GM20431 (cell line): ENCODE results near the gene FBXO22.
"Not testable (repeated sequence)": the region's sequence is repeated elsewhere in the genome, so short reads cannot be mapped to it uniquely, and the experiment has no call there.

ENCODE experiments used
- in situ Hi-C: fragments of 300-500 bp; cut with MseI, MboI; formaldehyde crosslinking; loops from one replicate; pipeline ENCODE4 v1.15.0; 2020; ENCODE audit warnings: low sequenced_read_pairs; ENCODE audit not compliant: unreplicated experiment

The FBXO22 gene

GRCh38 chr15:75961331-75961730 lies 57.7 kb downstream of the FBXO22 start:
- in situ Hi-C loops = no loop called here

GRCh38 chr15:75966073-75966472 lies 62.4 kb downstream of the FBXO22 start:
- in situ Hi-C loops = no loop called here

GRCh38 chr15:75976766-75977165 lies 73.1 kb downstream of the FBXO22 start:
- in situ Hi-C loops = not testable (repeated sequence)

GRCh38 chr15:75981149-75981815 lies 77.6 kb downstream of the FBXO22 start:
- in situ Hi-C loops = no loop called here

GRCh38 chr15:75982468-75982867 lies 78.8 kb downstream of the FBXO22 start:
- in situ Hi-C loops = no loop called here

GRCh38 chr15:75984706-75985105 lies 81.0 kb downstream of the FBXO22 start:
- in situ Hi-C loops = not testable (repeated sequence)

GRCh38 chr15:75985971-75986370 lies 82.3 kb downstream of the FBXO22 start:
- in situ Hi-C loops = no loop called here

GRCh38 chr15:75989045-75989444 lies 85.4 kb downstream of the FBXO22 start:
- in situ Hi-C loops = no loop called here

GRCh38 chr15:75989875-75990274 lies 86.2 kb downstream of the FBXO22 start:
- in situ Hi-C loops = no loop called here
